IMR-90 (cell line): ENCODE measurements around the gene INPP5D. TPM values are rescaled to one million over a fixed set of nuclear protein-coding genes. Genes with fewer than 3 reads are reported as not detected.

Experiments
- ATAC-seq: fragments of 200-7000 bp; cut with Tn5 transposase; 2 replicates; pipeline ENCODE4 v1.9.1; 2020; ENCODE audit warnings: low read depth, mild to moderate bottlenecking, moderate library complexity
- BruUV-seq: library from RNA; stranded (reverse); fragments of 400-500 nt; replicated peaks from 2 replicates; lab custom pipeline; 2021; lab: Mats Ljungman, UMichigan
- CTCF ChIA-PET: fragments of 300-600 bp; formaldehyde crosslinking; extraction: SDS; loops from one replicate; lab custom pipeline; 2021; ENCODE audit warnings: antibody characterized with exemption; lab: Yijun Ruan, JAX
- POLR2A ChIA-PET: fragments of 300-600 bp; sonication (Branson Sonifier 250); formaldehyde crosslinking; loops from one replicate; lab custom pipeline; 2022; ENCODE audit warnings: antibody characterized with exemption; ENCODE audit not compliant: unreplicated experiment; lab: Charles Lee
- DNase-seq: peaks from one replicate; pipeline ENCODE4 v3.0.0; 2013
- H2AFZ ChIP-seq: replicated peaks from 2 replicates; pipeline ENCODE3; 2013; ENCODE audit warnings: low read length, mild to moderate bottlenecking; ENCODE audit not compliant: poor library complexity
- H2AK5ac ChIP-seq: 2 replicates; pipeline ENCODE4 v1.6.1; 2013; ENCODE audit warnings: low read depth, low read length, inconsistent platforms
- H2AK9ac ChIP-seq: replicated peaks from 2 replicates; pipeline ENCODE3; 2013; ENCODE audit warnings: mild to moderate bottlenecking, low read depth, low read length, moderate library complexity; ENCODE audit not compliant: poor library complexity
- H2BK120ac ChIP-seq: 2 replicates; pipeline ENCODE4 v1.6.1; 2013; ENCODE audit warnings: low read depth, low read length, inconsistent platforms
- H2BK15ac ChIP-seq: 3 replicates; pipeline ENCODE4 v1.6.1; 2013; ENCODE audit warnings: low read depth, low read length, inconsistent platforms
- H2BK20ac ChIP-seq: 2 replicates; pipeline ENCODE4 v1.6.1; 2013; ENCODE audit warnings: low read depth, mild to moderate bottlenecking, inconsistent platforms, low read length, moderate library complexity
- H2BK5ac ChIP-seq: 2 replicates; pipeline ENCODE4 v1.6.1; 2013; ENCODE audit warnings: mild to moderate bottlenecking, low read depth, low read length, inconsistent platforms; ENCODE audit not compliant: poor library complexity, severe bottlenecking
- H3K14ac ChIP-seq: replicated peaks from 2 replicates; pipeline ENCODE4 v1.6.1; 2013; ENCODE audit warnings: low read depth, low read length, inconsistent platforms
- H3K18ac ChIP-seq: 2 replicates; pipeline ENCODE4 v1.6.1; 2013; ENCODE audit warnings: low read depth, low read length, control low read depth
- H3K23ac ChIP-seq: 2 replicates; pipeline ENCODE4 v1.6.1; 2013; ENCODE audit warnings: low read depth, low read length, inconsistent platforms
- H3K27ac ChIP-seq: 2 replicates; pipeline ENCODE4 v1.5.1; 2013; ENCODE audit warnings: mild to moderate bottlenecking, control low read depth, low read length; ENCODE audit not compliant: insufficient read depth
- H3K27me3 ChIP-seq: 2 replicates; pipeline ENCODE4 v1.6.1; 2013; ENCODE audit warnings: low read length; ENCODE audit not compliant: control insufficient read depth, insufficient read depth
- H3K36me3 ChIP-seq: 2 replicates; pipeline ENCODE4 v1.6.1; 2013; ENCODE audit warnings: low read length, mixed read lengths; ENCODE audit not compliant: control insufficient read depth, insufficient read depth
- H3K4ac ChIP-seq: 2 replicates; pipeline ENCODE4 v1.6.1; 2013; ENCODE audit warnings: low read depth, low read length, inconsistent platforms
- H3K4me1 ChIP-seq: 2 replicates; pipeline ENCODE4 v1.6.1; 2013; ENCODE audit warnings: low read length, mixed read lengths; ENCODE audit not compliant: control insufficient read depth, insufficient read depth
- H3K4me2 ChIP-seq: 2 replicates; pipeline ENCODE4 v1.6.1; 2013; ENCODE audit warnings: low read depth, mild to moderate bottlenecking, control low read depth, low read length, moderate library complexity
- H3K4me3 ChIP-seq: 2 replicates; pipeline ENCODE4 v1.5.1; 2013; ENCODE audit warnings: low read depth, mild to moderate bottlenecking, control low read depth, low read length, moderate library complexity; ENCODE audit not compliant: insufficient read depth
- H3K56ac ChIP-seq: 2 replicates; pipeline ENCODE4 v1.6.1; 2013; ENCODE audit warnings: low read length, inconsistent platforms; ENCODE audit not compliant: insufficient read depth; ENCODE audit errors: extremely low read depth
- H3K79me1 ChIP-seq, 2 experiments: 2 replicates each; pipeline ENCODE4 v1.6.1; 2013; ENCODE audit warnings: low read length in 2 of 2, inconsistent platforms in 1 of 2, low read depth in 1 of 2
- H3K9ac ChIP-seq: 2 replicates; pipeline ENCODE4 v1.6.1; 2013; ENCODE audit warnings: low read depth, low read length, control low read depth
- H3K9me1 ChIP-seq: 2 replicates; pipeline ENCODE4 v1.6.1; 2013; ENCODE audit warnings: low read length, inconsistent platforms; ENCODE audit not compliant: insufficient read depth
- H3K9me3 ChIP-seq: 2 replicates; pipeline ENCODE4 v1.6.1; 2013; ENCODE audit warnings: low read length; ENCODE audit not compliant: control insufficient read depth, insufficient read depth
- H4K20me1 ChIP-seq: 2 replicates; pipeline ENCODE4 v1.6.1; 2013; ENCODE audit warnings: low read length, inconsistent platforms; ENCODE audit not compliant: insufficient read depth
- H4K5ac ChIP-seq: 2 replicates; pipeline ENCODE4 v1.6.1; 2013; ENCODE audit warnings: mild to moderate bottlenecking, low read depth, low read length, control low read depth
- H4K8ac ChIP-seq, 2 experiments: 2 replicates each; pipeline ENCODE4 v1.6.1; 2013; ENCODE audit warnings: low read depth in 2 of 2, low read length in 2 of 2, control low read depth in 1 of 2, inconsistent platforms in 1 of 2
- H4K91ac ChIP-seq: 2 replicates; pipeline ENCODE4 v1.6.1; 2013; ENCODE audit warnings: low read depth, low read length, inconsistent platforms; ENCODE audit not compliant: insufficient read depth
- MAFK ChIP-seq: IDR thresholded peaks from 2 replicates; pipeline ENCODE4 v1.6.1; 2012; ENCODE audit warnings: low read depth, low read length, improper control_type of control experiment
- SMC3 ChIP-seq: fragments of 150-350 bp; IDR thresholded peaks from 2 replicates; pipeline ENCODE4 v1.6.1; 2016; ENCODE audit warnings: low read depth, mild to moderate bottlenecking, antibody characterized with exemption, low read length, moderate library complexity
- WGBS, 2 experiments: methylation state at CpG; one replicate each; pipeline versions ENCODE4 v1.1.5 to v1.1.7; 2013; ENCODE audit warnings: missing lambda C conversion rate in 2 of 2; ENCODE audit not compliant: insufficient read length in 1 of 2; ENCODE audit errors: extremely low coverage in 2 of 2; 5-methylcytosine and 5-hydroxymethylcytosine counted together
- dilution Hi-C: fragments of 300-500 bp; cut with HindIII; formaldehyde crosslinking; loops from one replicate; pipeline ENCODE4 v1.14.3; 2018; ENCODE audit warnings: low sequenced_read_pairs; ENCODE audit not compliant: unreplicated experiment
- in situ Hi-C: fragments of 300-500 bp; cut with MboI; formaldehyde crosslinking; loops from 3 replicates; pipeline ENCODE4 v1.14.3; 2019; ENCODE audit warnings: low sequenced_read_pairs, inconsistent platforms, mixed read lengths
- intact Hi-C: fragments of 100-400 bp; cut with micrococcal nuclease; formaldehyde crosslinking; loops from 2 replicates; pipeline ENCODE4 v1.10.0; 2022
- polyA plus RNA-seq, 3 experiments: library from polyadenylated mRNA; depleted of rRNA; stranded (reverse); fragments of >200 nt; gene quantifications; 2 replicates each; pipeline ENCODE4 v1.2.3, GENCODE V29; 2012; ENCODE audit warnings: low replicate concordance in 1 of 3
- total RNA-seq: library from RNA; depleted of rRNA; stranded (reverse); fragments of >200 nt; gene quantifications from 2 replicates; pipeline ENCODE4 v1.2.3, GENCODE V29; 2012
- TF ChIP-seq, protein P1 (sequence below): fragments of 150-350 bp; IDR thresholded peaks from 2 replicates; pipeline ENCODE4 v1.6.1; 2017; ENCODE audit warnings: mild to moderate bottlenecking, antibody characterized with exemption, low read length, low read depth
- TF ChIP-seq, protein P2 (sequence below): fragments of 150-350 bp; IDR thresholded peaks from 2 replicates; pipeline ENCODE4 v1.6.1; 2016; ENCODE audit warnings: low read depth, mild to moderate bottlenecking, low read length, moderate library complexity, borderline replicate concordance
- TF ChIP-seq, protein P3 (sequence below): conservative IDR thresholded peaks from 2 replicates; pipeline ENCODE4 v1.5.1; 2012; ENCODE audit warnings: mild to moderate bottlenecking, low read depth, low read length, improper control_type of control experiment

The INPP5D gene
- total and polyA plus RNA-seq, 2 of the 4 experiments (the other 2 are of a cell fraction): 0.18 to 0.29 TPM

DNA sequence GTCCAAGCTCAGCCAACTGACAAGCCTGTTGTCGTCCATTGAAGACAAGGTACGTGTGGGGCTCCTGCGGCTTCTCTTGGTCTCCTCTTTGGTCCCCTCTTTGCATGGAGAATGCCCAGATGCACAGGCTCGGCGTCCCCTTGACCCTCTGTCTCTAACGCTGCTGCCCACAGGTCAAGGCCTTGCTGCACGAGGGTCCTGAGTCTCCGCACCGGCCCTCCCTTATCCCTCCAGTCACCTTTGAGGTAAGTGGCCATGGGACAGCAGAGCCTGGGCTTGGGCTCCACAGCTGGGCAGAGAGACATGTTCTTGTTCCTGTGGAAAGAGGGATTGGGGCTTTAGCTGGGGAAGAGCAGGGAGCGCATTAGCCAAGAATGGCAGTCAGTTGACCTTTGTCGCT lies 86.1 kb downstream of the INPP5D start:
- Histone ChIP-seq H3K4ac (no peak overlapping the region), H3K14ac (no peak overlapping the region), H2AFZ (no peak overlapping the region), H3K9me1 (no peaks in the 10 kb centered on the region), H3K79me1 (no peaks in the 10 kb centered on the region), H3K36me3 (no peaks in the 10 kb centered on the region), H3K23ac (no peak overlapping the region), H4K5ac (no peak overlapping the region), H3K27me3 (peaks cover 11% of the 10 kb centered on the region; the same call in 1 of the 2 replicates), H4K91ac (no peak overlapping the region), H3K9me3 (no peaks in the 10 kb centered on the region), H3K4me3 (no peak overlapping the region), H3K9ac (no peak overlapping the region), H3K27ac (no peak overlapping the region), H3K56ac (no peak overlapping the region), H2AK5ac (no peak overlapping the region), H3K18ac (no peak overlapping the region), H3K4me2 (no peak overlapping the region), H2BK15ac (no peak overlapping the region), H2BK5ac (no peak overlapping the region), H2BK120ac (no peak overlapping the region), H4K8ac (no peak overlapping the region), H2AK9ac (no peak overlapping the region), H2BK20ac (no peak overlapping the region), H4K20me1 (no peaks in the 10 kb centered on the region), H3K4me1 (no peaks in the 10 kb centered on the region)
- WGBS, 2 experiments: 92% methylated on average over 5 of the region's 11 CpGs; no CpG with 5 or more reads in 1 of the 2 experiments
- POLR2A ChIA-PET: no interaction called here
- DNase-seq (no peak), ATAC-seq (no peak)
- TF ChIP-seq SMC3: no peak
- TF ChIP-seq, protein P1, sequence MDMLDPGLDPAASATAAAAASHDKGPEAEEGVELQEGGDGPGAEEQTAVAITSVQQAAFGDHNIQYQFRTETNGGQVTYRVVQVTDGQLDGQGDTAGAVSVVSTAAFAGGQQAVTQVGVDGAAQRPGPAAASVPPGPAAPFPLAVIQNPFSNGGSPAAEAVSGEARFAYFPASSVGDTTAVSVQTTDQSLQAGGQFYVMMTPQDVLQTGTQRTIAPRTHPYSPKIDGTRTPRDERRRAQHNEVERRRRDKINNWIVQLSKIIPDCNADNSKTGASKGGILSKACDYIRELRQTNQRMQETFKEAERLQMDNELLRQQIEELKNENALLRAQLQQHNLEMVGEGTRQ: no peak
- TF ChIP-seq, protein P2, sequence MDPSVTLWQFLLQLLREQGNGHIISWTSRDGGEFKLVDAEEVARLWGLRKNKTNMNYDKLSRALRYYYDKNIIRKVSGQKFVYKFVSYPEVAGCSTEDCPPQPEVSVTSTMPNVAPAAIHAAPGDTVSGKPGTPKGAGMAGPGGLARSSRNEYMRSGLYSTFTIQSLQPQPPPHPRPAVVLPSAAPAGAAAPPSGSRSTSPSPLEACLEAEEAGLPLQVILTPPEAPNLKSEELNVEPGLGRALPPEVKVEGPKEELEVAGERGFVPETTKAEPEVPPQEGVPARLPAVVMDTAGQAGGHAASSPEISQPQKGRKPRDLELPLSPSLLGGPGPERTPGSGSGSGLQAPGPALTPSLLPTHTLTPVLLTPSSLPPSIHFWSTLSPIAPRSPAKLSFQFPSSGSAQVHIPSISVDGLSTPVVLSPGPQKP: no peak
- no peak for TF ChIP-seq MAFK
- TF ChIP-seq, protein P3, sequence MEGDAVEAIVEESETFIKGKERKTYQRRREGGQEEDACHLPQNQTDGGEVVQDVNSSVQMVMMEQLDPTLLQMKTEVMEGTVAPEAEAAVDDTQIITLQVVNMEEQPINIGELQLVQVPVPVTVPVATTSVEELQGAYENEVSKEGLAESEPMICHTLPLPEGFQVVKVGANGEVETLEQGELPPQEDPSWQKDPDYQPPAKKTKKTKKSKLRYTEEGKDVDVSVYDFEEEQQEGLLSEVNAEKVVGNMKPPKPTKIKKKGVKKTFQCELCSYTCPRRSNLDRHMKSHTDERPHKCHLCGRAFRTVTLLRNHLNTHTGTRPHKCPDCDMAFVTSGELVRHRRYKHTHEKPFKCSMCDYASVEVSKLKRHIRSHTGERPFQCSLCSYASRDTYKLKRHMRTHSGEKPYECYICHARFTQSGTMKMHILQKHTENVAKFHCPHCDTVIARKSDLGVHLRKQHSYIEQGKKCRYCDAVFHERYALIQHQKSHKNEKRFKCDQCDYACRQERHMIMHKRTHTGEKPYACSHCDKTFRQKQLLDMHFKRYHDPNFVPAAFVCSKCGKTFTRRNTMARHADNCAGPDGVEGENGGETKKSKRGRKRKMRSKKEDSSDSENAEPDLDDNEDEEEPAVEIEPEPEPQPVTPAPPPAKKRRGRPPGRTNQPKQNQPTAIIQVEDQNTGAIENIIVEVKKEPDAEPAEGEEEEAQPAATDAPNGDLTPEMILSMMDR: no peak
- no TSS peak for BruUV-seq
- in situ Hi-C loops (no loop called here), dilution Hi-C loops (no loop called here), intact Hi-C loops (no loop called here)
- CTCF ChIA-PET: no interaction called here
